Prostate gland (tissue), 2 donors: ENCODE results near the gene LHX6.

Source experiments
- POLR2AphosphoS5 ChIP-seq: sonication (generic); formaldehyde crosslinking; IDR thresholded peaks from one replicate; pipeline ENCODE4 v1.6.1; 2017; ENCODE audit warnings: antibody characterized with exemption
- TF ChIP-seq, protein P1 (sequence below), 4 experiments: fragments of 200-600 bp in 2 of 4; fragments of 450-650 bp in 2 of 4; sonication (generic) in 2 of 4; IDR thresholded peaks; 1 replicate in 3 of 4; 2 replicates in 1 of 4; pipeline ENCODE4 v1.5.1; 2016 to 2019; ENCODE audit warnings: antibody characterized with exemption in 4 of 4, mild to moderate bottlenecking in 2 of 4, moderate library complexity in 2 of 4

DNA sequence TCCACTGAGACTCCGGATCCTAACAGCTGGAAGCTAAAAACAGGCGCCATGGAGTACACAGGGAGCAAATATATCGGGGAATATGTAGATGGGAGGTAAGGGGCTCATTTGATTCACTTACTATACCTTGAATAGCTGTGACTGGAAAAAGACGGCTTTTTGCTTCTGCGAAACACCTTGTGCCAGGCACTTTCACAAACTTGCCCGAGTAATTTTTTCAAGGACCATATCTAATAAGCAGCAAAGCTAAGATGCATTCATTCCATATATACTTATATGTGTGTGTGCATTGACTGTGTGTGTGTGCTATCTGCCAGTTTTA, 68.9 kb downstream of the LHX6 start:
- TF ChIP-seq POLR2AphosphoS5: no peak
- TF ChIP-seq, protein P1, sequence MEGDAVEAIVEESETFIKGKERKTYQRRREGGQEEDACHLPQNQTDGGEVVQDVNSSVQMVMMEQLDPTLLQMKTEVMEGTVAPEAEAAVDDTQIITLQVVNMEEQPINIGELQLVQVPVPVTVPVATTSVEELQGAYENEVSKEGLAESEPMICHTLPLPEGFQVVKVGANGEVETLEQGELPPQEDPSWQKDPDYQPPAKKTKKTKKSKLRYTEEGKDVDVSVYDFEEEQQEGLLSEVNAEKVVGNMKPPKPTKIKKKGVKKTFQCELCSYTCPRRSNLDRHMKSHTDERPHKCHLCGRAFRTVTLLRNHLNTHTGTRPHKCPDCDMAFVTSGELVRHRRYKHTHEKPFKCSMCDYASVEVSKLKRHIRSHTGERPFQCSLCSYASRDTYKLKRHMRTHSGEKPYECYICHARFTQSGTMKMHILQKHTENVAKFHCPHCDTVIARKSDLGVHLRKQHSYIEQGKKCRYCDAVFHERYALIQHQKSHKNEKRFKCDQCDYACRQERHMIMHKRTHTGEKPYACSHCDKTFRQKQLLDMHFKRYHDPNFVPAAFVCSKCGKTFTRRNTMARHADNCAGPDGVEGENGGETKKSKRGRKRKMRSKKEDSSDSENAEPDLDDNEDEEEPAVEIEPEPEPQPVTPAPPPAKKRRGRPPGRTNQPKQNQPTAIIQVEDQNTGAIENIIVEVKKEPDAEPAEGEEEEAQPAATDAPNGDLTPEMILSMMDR (IDR thresholded peaks at IDR 0.05): no peak
